ENCODE data around the gene KDM4E.

The KDM4E gene

DNA sequence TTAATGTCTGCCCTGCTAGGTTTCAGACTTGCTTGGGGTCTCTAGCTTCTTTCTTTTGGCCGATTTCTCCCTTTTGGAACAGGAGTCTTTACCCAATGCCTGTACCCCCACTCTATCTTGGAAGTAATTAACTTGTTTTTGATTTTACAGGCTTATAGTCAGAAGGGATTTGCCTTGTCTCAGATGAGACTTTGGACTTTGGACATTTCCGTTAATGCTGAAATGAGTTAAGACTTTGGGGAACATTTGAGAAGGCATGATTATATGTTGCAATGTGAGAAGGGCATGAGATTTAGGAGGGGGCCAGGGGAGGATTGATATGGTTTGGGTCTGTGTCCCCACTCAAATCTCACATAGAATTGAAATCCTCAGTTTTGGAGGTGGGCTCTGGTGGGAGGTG, 29.3 kb downstream of the KDM4E start:
- DNase-seq = no peak

DNA sequence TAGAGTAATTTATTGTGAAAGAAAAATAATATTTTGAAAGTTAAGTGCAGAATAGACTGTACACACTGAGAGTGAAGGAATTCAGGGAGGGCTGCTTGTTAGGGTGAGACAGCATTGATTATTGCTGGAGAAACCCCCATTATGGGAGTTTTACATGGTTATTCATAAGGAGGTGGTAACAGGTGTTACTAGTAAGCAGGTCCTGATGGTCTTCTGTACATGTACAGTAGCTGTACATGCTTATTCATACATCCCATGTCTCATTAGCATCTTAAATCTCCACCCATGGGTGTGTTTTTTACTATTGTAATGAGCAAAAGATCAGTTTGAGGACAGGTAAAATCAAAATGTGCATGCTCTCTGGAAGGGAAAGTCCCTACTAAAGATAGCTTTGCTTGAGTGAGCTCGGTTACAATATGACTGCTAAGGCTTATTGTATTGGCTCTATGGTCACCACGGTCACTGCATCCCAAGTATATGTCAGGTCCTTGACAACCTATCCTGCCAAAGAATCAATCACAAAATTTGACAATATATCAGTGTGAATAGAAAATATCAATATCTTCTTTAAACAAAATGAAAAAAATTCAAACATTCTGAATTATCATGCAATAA, 30.3 kb downstream of the KDM4E start:
- DNase-seq = no peak

GRCh38 chr11:95057959-95058358, 32.9 kb downstream of the KDM4E start:
- DNase-seq = no peak

- DNase-seq = no peak
Observed at GRCh38 chr11:95058621-95059020, 33.6 kb downstream of the KDM4E start.

DNA sequence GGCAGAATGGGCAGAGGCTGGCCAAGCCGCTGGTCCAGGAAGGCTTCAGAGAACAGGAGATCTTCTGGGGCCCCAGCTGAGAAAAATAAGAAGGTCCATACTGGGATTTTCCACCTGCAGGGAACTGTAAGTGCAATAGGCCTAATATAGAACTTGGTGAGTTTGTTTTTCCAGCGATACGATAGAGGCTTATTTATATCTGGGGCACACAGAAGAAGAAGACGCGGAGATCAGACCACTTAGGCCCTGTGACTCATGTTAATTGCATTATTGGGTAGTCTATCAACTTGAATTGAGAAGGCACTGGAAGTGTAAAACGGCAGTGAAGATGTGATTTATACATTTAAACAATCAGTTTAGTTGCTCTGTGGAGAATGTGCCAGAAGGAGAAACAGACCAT, 34.0 kb downstream of the KDM4E start:
- no peak for DNase-seq

DNA sequence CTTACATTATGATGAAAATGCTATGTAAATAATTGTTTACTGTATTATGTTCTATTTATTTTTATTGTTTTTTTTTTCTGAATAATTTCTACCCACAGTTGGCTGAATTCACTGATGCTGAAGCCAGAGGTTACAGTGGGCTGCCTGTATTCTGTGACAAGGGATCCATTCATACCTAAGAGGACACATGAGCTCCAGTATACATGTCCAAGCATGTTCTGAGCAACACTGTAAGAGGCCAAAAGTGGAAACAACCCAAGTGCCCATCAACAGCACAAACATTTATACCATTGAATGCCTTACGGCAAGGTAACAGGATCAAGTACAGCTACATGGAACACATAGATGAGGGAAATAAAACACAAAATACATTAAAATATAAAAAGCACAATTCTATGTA, 40.3 kb downstream of the KDM4E start:
- no peak for DNase-seq

- DNase-seq = no peak
Observed at GRCh38 chr11:95066716-95067038, 41.6 kb downstream of the KDM4E start, which contains the start of gene SRSF8. Gene SRSF8 (plus strand): TSS chr11:95066919. CDS start chr11:95067227, 308 bp downstream.

DNA sequence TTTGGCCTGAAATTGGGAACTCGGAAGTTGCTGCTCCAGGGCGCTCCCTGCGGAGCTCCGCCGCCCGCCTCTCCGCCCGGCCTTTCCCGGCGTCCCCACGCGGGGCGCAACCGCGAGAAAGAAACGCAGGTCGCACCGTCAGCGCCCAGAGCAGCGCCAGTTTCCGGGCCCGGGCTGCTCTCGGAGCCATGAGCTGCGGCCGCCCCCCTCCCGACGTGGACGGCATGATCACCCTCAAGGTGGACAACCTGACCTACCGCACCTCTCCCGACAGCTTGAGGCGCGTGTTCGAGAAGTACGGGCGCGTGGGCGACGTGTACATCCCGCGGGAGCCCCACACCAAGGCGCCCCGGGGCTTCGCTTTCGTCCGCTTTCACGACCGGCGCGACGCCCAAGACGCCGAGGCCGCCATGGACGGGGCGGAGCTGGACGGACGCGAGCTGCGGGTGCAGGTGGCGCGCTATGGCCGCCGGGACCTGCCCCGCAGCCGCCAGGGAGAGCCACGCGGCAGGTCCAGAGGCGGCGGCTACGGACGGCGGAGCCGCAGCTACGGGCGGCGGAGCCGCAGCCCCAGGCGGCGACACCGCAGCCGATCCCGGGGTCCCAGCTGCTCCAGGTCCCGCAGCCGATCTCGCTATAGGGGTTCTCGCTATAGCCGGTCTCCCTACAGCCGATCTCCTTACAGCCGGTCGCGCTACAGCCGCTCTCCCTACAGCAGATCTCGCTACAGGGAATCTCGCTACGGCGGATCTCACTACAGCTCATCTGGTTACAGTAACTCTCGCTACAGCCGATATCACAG, 42.2 kb downstream of the KDM4E start:
- DNase-seq = peak; percentile 92

DNA sequence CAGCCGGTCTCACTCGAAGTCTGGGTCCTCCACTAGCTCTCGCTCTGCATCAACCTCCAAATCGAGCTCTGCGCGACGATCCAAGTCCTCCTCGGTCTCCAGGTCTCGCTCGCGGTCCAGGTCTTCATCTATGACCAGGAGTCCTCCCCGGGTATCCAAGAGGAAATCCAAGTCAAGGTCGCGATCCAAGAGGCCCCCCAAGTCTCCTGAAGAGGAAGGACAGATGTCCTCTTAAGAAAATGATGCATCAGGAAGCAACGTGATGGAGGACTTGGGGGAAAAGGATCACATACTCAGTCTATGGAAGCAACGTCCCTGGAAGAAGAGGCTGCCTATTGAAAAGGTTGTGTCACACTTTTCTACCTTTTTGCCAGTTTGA, 42.8 kb downstream of the KDM4E start:
- no peak for DNase-seq

DNA sequence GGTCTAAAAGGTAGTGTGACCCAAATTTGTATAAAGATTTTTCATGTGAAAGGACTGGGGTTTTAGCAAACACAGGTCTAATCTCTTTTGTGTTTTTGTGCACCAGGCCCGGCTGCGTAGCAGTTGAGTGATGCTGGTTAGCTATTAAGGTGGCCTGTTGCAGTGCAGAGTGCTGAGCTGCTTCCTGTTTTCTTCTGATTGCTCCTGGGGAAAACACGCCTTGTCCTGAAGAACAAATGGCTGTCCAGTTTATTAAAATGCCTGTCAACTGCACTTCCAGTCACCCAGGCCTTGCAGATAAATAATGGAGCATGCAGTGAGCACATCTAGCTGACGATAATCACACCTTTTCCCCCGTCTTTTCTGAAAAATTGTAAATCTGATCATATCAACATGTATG, 43.5 kb downstream of the KDM4E start:
- DNase-seq = peak; percentile 72

- no peak for DNase-seq
Observed at GRCh38 chr11:95070471-95070870, 45.4 kb downstream of the KDM4E start.

DNA sequence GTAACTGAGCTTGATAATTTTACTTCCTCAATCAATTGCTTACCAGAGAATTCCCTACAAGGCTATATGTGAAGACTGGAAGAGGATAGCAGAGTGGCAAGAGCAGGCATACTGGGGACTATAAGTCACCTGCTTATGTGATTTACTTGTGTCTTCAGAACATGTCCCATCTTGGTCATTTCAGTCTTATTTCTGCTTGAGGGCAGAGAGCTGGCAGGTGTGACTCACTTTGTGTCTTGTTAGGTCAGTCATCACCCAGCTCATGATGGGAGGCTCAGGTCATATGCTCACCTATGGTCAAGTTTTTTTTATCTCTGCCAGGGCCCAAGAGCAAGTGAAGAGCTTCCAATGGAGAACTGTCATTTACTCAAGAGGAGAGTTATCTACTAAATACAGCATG, 47.9 kb downstream of the KDM4E start:
- DNase-seq = no peak

DNA sequence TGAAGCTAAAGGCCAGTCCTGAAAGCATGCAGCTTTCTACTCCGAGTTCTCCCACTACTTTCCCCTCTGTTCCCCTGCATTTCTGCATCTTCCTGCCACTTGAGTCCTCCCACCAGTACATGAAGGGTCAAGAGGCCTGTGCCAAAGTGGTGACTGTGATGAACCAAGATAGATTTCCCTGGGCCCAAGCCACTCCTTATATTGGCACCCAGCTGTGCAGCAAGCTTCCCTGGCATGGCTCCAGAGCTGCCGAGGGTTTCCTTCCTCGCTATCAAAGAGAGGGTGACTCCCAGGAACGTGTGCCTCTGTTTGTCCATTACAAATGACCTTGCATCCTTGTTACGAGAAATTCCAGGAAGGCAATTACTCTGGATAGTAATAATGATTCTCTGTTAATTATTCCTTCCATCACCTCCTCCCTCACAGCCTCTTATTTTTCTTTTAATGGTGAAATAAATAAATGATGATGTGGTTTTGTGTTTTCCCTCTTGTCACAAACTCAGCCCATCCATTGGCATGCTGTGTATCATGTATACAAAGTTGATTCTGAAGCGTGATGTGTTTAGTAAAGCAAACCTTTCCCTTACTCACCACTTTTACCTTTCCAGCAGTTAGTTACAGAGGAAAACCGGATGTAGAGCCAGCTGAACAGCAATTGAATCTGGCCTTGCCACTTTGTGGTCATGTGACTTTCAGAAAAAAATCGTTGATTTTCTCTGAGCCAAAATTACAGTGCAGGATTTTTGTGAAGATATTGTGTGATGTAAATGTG, 49.9 kb downstream of the KDM4E start:
- DNase-seq = no peak

GRCh38 chr11:95076416-95076815, 51.4 kb downstream of the KDM4E start:
- no peak for DNase-seq

GRCh38 chr11:95076981-95077380, 51.9 kb downstream of the KDM4E start:
- no peak for DNase-seq

Measured in right forelimb (tissue), 1 donor.